Retina (tissue), 1 donor: Measurements from ENCODE around the gene HIVEP3.

ENCODE experiments used
- DNase-seq: peaks from one replicate; pipeline ENCODE4 v3.0.0-alpha.2; 2016

Gene HIVEP3

DNA sequence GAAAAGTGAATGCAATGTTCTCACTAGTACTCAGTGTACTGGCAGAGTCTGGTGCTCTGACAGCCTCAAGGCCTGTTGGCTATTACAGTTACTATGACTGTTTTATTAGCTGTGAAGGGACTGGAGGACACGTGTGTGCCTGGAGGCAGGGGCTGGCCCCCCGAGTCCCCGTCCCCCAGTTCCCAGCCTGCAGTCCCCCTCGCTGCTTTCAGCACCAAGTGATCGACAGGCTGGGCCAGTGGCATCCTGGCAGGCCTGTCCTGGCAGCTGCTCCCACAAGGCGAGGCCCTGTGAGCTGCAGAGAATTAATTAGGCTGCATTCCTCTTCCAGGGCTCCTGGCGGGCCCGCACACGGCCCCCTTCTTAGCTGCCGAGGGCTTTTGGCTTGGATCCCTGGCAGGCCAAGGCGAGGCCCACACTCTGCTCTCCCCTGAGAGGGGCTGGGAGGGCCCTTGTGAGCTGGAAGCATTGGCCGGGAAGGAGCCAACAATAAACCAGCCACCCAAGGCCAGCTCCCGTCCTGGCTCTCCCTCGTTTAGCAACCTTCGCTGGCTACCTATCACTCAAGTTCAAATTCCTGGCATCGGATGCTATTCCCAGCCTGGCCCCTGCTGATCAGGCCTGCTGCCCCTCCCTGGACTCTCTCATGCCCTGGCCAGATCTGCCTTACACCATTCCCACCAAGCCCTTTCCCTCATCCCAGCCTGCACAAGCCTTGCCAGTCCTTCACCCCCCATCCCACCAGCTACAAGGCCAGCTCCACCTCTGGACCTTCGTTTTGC, 444.0 kb downstream of the HIVEP3 start:
- DNase-seq: peak; percentile 77

DNA sequence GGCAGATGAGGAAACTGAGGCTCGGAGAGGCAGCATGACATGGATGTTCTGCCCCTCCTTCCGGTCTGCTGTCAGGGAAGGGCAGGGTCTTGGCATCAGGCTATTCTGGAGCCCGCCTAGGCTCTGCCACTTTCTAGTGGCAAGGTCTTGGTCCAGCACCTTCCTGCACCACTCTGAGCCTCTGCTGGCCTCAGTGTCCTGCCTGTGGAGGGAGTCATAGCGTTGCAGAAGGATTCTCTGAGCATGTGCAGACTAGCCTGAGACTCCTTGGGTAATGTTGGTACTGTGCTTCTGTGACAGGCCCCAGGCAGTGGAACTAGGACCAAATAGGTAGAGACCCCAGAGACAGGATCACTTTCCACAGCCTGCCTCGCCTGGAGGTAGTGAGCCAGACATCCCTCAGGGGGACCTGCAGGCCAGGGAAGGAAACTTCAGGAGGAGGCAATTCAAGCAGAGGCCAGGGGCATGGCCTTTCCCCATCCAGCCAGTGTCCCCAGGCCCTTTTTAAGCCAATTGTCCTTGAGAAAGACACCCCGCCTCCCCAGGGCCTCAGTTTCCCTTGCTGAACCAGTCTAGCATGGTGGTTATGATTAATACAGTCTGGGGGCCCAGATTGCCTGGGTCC, 444.9 kb downstream of the HIVEP3 start:
- no peak for DNase-seq

DNA sequence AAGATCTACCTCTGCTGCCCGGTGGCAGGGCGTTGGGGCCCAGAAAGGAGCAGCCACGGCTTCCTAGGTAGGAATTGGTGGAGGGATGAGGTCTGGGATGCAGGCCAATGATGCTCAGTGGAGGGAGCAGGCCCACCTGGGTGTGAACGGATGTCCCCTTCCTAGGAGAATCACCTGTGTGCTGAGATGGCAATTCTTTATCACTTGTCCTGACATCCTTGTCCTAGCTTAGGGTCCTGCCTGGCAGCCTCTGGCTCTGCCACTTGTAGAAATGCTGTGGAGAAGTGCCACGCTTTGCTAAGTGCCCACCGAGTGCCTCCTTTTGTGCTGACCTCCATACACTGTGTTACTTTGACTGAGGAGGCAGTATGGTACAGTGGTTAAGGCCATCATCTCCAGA, 447.1 kb downstream of the HIVEP3 start:
- DNase-seq: no peak

DNA sequence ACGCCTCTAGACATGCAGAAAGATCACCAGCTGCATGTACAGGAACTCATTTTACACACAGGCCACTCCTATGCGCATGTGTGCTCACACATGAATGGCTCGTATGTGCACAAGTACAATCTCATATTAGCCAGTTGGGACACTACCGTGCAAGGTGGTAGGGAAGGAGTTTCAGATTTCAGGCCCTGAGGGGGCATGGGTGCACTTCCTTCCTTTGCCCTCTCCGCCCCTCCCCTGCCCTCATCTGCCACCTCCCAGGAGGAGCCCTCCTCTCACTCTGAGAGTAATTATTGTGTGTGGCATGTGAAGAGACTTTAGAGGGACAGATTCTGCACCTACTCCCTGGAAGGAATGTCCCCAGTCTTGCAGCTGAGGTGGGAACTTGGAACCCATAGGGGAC, 449.0 kb downstream of the HIVEP3 start:
- no peak for DNase-seq

DNA sequence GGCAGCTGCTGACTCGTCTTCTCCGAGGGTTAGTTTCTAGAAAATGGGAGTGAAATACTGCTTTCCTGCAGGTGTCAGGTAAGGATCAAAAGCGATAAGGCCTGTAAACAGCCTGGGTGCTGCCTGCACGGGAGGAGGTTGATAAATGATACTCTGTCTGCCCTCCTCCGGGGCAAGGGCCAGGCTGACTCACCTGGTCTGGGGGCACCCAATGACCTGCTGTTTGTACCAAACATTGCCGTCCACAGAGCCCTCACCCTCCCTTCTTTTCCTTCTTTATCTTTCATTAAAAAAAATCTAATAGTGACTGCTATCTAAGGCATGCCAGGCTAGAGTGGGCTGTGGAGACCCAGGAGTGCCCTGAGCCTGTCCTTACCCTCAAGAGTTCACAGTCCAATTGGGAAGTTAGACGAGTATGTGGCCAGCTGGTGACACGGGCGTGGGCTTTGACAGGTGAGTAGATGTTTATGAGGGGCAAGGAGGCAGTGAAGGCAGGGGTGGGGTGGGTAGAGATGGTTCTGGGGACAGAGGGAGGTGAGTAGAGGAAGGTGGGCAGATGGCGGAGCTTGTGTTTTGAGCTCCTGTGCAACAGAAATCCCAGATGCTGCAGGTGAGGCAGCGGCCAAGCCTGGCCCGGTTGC, 450.5 kb downstream of the HIVEP3 start:
- no peak for DNase-seq

DNA sequence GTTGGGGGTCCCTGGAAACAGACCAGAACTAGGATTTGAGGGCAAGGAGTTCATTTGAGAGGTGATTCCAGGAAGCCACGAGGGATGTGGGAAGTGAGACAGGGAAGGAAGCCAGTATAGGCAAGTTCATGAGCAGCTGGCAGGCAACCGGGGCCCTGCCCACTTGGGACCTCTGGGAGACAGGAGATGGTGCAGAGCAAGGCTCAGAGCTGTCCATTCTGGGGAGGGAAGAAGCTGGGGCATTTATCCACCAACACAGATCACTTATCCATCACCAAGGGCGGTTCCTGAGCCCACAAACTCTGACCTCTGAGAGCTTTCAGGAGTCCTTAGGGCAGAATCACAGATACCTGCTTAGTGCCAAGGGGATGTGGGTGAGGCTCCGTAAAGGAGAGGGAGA, 451.0 kb downstream of the HIVEP3 start:
- DNase-seq: no peak

DNA sequence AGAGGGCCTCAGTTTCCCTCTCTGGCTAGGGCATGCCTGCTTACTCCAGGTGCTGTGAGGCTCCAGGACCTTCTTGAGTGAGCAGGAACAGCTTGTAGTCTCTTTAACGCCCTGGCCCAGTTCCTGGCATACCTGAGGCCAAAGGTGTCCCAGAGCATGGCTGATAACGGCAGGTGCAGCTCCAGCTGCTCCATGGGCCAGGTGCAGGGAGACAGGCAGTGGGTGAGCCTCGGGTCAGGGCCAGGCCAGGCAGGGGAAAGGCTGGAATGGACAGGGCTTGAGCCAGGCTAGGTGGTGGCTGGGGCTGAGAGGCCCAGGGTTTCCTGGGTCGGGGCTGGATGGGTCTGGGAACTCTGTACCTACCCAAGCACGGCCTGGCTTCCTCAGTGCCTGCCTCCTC, 452.6 kb downstream of the HIVEP3 start:
- no peak for DNase-seq

DNA sequence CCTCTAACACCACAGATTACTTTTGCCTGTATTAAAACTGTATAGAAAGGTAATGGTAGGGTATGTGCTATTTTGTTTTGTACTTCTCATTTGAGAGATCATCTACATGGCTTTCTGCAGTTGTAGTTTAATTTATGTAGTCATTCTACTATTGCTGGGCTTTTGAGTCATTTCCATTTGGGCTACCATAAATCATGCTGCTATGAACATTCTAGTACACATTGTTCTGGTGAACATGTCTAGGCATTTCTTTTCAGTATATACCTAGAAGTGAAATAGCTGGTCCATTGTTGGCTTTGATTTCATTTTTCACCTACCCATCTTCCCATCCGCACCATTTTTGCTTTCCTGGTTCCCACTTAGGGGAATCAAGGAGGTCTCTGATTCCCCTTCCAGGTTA, 453.0 kb downstream of the HIVEP3 start:
- no peak for DNase-seq

DNA sequence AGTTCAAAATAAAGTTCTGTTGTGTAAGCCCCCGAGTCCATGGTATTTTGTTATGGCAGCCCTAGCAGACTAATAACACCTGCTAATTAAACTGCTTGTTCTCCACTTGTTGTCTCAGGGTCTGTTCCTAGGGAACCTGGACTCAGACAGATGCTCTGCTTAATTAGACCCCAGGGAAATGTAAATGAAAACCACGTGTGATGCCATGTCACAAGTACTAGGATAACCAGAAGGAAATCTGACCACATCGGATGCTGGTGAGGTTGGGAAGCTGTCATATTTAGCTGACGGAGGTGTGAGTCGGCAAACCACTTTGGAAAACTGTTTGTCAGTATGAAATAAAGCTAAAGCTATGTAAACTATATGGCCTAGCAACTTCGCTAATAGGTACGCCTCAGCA, 453.8 kb downstream of the HIVEP3 start:
- no peak for DNase-seq

DNA sequence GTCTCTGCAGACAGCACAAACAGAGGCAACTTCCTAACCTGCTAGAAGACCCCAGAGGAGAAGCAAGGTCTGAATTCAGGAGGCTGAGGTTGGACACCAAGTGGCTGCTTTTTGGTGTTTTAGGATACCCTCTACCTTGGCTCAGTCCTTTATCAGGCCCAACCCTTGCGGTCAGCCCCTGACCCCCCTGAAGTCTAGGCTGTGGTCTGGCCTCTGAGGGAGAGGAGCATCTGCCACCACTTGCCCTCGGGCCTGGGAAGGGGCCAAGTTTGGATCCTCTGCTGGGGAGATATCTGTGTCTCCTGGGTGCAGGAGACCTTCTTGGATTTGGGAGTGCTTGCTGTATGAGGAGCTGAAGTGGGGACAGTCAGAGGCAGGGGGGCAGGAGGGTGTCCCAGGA, 455.2 kb downstream of the HIVEP3 start:
- no peak for DNase-seq

DNA sequence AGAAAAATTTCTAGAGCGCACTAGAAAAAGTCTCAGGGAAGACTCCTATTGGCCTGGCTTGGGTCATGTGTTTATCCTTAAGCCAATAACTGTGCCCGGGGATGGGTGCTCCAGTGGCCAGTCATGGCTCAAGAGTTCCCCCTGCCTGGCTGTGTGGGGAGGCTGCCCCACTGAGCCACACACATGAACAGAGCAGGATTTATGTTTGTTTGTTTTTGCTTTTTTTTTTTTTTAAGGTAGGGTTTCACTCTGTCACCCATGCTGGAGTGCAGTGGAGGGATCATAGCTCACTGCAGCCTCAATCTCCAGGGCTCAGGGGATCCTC, 456.1 kb downstream of the HIVEP3 start:
- no peak for DNase-seq

DNA sequence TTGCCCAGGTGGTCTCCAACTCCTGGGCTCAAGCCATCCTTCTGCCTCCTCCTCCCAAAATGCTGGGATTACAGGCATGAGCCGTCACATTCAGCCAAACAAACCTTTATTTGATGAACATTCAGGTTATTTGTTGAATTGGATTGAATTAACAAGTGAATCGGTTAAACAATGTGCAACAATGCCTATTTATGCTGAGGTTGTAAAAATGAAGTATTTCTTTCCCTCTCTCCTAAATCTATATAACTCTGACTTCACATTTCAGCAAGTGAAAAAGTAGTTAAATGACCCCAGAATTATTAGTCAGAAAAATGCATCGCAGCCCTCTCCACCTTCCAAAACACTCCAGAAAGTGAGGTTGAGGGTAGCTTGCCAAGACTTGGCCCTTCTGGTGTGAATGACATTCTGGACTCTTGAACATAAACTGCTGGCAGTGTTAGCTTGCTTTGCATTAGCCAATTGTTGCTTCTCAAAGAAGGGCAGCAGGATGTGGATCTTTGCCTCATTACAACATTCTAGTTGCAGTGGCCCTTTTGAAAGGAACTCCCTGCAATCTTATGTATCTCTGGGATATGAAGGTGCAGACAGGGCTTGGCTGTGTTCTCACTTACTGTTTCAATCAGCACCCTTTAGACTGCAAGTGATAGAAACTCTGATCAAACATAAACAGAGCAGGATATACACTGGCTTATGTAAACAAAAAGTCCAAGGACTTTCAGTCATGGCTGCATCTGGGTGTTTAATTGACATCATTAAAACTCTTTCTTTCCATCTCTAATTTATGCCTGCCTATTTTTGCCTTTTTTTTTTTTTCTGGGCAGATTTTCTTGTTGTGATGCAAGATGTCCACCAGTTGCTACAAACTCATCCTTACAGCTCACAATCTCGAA, 456.7 kb downstream of the HIVEP3 start:
- DNase-seq: no peak

DNA sequence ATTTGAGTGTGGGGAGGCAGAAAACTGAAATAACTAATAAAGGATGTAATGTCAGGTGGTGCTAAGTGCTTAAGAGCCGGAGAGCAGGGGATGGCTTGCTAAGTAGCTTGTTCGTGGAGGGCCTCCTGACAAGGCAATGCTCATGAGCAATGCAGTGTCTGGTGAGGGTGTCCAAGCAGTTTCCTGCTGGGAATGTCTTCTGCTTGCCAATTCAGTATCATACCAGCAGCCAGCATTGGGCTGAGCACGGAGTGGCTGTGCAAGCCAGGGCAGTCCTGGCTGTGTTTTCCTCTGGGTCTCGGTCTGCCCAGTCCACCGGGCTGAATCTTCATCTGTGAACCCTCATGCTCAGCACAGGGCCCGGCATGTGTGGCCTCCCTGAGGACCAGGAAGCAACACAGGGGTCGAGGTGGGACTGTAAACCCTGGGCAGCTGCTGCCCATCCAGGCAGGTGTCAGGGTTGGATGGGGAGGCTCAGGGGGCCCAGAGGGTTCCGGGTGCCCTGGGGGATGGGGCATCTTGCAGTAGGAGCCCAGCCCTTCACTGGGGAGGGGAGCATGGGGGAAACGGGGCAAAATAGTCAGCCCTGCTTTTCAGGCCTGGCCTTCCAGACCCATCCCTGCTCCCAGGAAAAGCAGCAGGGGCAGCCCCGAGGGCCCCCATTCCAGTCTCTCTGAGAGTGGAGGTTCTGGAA, 461.7 kb downstream of the HIVEP3 start:
- DNase-seq: no peak
